Measurements from ENCODE around the gene KANK2. TPM values are rescaled to one million over a fixed set of nuclear protein-coding genes. Genes with fewer than 3 reads are reported as not detected.

The KANK2 gene
- total and polyA plus RNA-seq, 2 of the 13 experiments (the other 11 are each of a cell fraction or from before 2014, with no cell fraction given), result 5.7 to 12.9 TPM

DNA sequence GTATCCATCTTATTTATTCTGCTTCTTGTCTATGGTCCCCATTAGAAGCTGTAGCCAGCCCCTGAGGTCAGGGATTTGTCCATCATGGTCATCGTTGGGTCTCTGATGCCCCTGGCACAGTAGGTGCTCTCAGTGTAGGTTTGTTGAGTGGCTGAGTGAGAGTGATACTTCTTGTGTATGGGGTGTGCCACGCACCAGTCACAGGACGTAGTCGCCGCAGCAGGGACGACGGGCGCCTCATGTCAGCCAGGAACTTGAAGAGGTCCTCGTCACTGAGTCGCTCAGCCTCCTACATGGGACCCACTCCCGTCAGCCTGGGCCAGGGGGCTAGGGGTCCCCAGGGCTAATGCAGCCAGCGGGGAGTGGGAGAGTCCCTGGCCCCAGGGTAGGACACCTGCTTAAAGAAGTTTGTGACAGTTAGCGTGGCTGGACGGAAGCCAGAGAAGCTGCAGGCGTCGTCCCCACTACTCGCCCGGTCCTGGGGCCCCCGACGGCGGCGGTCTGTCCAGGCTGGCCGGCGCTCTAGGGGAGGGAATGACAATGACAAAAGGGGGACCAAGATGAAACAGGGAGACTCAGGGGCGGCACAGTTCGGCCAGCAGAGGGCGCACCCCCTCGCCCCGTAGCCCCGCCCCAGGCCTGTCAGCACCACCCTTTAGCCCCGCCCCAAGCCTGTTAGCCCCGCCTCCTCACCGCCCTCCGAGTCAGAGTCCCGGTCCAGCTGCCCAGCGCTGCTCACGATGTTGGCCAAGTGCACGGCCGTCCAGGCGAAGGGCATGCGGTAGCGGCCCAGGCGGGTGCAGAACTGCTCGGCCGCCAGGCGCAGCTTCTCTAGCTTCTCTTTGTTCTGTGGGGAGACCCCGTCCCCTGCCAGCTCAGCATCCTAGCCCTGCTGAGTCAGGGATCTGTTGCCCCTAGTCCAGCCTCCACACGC lies 45.8 kb upstream of the KANK2 start (continued):
- TF ChIP-seq, protein P1, sequence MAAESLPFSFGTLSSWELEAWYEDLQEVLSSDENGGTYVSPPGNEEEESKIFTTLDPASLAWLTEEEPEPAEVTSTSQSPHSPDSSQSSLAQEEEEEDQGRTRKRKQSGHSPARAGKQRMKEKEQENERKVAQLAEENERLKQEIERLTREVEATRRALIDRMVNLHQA (CRISPR knock-in tag; IDR thresholded peaks at IDR 0.05), result no peak
- TF ChIP-seq ZNF160 (CRISPR knock-in tag; IDR thresholded peaks at IDR 0.05) (0 out of 2 replicates have a peak, but pooled peaks have one; percentile 12), ZNF615 (CRISPR knock-in tag; IDR thresholded peaks at IDR 0.05; ENCODE audit: borderline replicate concordance) (no peak), NFKB2 (CRISPR knock-in tag; IDR thresholded peaks at IDR 0.05; ENCODE audit: borderline replicate concordance) (no peak; the same call in 1 of the 2 replicates), MAZ (IDR thresholded peaks at IDR 0.05; ENCODE audit: borderline replicate concordance, low read depth, low read length) (peak; percentile 52; the same call in 1 of the 2 replicates), MAZ (CRISPR knock-in tag; IDR thresholded peaks at IDR 0.05; ENCODE audit: low read depth) (no peak; the same call in 1 of the 2 replicates), GTF3A (CRISPR knock-in tag; conservative IDR thresholded peaks at IDR 0.05) (no peak), ZNF446 (CRISPR knock-in tag; IDR thresholded peaks at IDR 0.05) (no peak), SP4 (CRISPR knock-in tag; IDR thresholded peaks at IDR 0.05) (peak; percentile 77), BCL6 (CRISPR knock-in tag; IDR thresholded peaks at IDR 0.05) (no peak), ZNF75D (CRISPR knock-in tag; IDR thresholded peaks at IDR 0.05; ENCODE audit: borderline replicate concordance) (no peak), ZNF557 (CRISPR knock-in tag; IDR thresholded peaks at IDR 0.05) (no peak), HOXD1 (CRISPR knock-in tag; IDR thresholded peaks at IDR 0.05) (0 out of 2 replicates have a peak, but pooled peaks have one; percentile 27), FOXA3 (CRISPR knock-in tag; IDR thresholded peaks at IDR 0.05) (no peak; the same call in 1 of the 2 replicates), ZNF766 (CRISPR knock-in tag; IDR thresholded peaks at IDR 0.05; ENCODE audit: borderline replicate concordance) (no peak), ZNF724P (CRISPR knock-in tag; IDR thresholded peaks at IDR 0.05; ENCODE audit: borderline replicate concordance) (peak; percentile 29; the same call in 1 of the 2 replicates), NFE2L2 (IDR thresholded peaks at IDR 0.05; ENCODE audit: low read length) (no peak), FOSL2 (CRISPR knock-in tag; IDR thresholded peaks at IDR 0.05) (peak; percentile 21; the same call in 1 of the 2 replicates), IRF2 (CRISPR knock-in tag; IDR thresholded peaks at IDR 0.05) (0 out of 2 replicates have a peak, but pooled peaks have one; percentile 9), ZFP82 (CRISPR knock-in tag; IDR thresholded peaks at IDR 0.05; ENCODE audit: borderline replicate concordance) (no peak)
- TF ChIP-seq, protein P2, sequence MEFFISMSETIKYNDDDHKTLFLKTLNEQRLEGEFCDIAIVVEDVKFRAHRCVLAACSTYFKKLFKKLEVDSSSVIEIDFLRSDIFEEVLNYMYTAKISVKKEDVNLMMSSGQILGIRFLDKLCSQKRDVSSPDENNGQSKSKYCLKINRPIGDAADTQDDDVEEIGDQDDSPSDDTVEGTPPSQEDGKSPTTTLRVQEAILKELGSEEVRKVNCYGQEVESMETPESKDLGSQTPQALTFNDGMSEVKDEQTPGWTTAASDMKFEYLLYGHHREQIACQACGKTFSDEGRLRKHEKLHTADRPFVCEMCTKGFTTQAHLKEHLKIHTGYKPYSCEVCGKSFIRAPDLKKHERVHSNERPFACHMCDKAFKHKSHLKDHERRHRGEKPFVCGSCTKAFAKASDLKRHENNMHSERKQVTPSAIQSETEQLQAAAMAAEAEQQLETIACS (CRISPR knock-in tag; IDR thresholded peaks at IDR 0.05), result no peak
- TF ChIP-seq, protein P3, sequence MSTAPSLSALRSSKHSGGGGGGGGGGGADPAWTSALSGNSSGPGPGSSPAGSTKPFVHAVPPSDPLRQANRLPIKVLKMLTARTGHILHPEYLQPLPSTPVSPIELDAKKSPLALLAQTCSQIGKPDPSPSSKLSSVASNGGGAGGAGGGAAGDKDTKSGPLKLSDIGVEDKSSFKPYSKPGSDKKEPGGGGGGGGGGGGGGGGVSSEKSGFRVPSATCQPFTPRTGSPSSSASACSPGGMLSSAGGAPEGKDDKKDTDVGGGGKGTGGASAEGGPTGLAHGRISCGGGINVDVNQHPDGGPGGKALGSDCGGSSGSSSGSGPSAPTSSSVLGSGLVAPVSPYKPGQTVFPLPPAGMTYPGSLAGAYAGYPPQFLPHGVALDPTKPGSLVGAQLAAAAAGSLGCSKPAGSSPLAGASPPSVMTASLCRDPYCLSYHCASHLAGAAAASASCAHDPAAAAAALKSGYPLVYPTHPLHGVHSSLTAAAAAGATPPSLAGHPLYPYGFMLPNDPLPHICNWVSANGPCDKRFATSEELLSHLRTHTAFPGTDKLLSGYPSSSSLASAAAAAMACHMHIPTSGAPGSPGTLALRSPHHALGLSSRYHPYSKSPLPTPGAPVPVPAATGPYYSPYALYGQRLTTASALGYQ (CRISPR knock-in tag; IDR thresholded peaks at IDR 0.05), result no peak
- TF ChIP-seq, protein P4, sequence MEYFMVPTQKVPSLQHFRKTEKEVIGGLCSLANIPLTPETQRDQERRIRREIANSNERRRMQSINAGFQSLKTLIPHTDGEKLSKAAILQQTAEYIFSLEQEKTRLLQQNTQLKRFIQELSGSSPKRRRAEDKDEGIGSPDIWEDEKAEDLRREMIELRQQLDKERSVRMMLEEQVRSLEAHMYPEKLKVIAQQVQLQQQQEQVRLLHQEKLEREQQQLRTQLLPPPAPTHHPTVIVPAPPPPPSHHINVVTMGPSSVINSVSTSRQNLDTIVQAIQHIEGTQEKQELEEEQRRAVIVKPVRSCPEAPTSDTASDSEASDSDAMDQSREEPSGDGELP (IDR thresholded peaks at IDR 0.05; ENCODE audit: borderline replicate concordance, low read depth), result peak; percentile 23; the same call in 1 of the 2 replicates
- TF ChIP-seq, protein P5, sequence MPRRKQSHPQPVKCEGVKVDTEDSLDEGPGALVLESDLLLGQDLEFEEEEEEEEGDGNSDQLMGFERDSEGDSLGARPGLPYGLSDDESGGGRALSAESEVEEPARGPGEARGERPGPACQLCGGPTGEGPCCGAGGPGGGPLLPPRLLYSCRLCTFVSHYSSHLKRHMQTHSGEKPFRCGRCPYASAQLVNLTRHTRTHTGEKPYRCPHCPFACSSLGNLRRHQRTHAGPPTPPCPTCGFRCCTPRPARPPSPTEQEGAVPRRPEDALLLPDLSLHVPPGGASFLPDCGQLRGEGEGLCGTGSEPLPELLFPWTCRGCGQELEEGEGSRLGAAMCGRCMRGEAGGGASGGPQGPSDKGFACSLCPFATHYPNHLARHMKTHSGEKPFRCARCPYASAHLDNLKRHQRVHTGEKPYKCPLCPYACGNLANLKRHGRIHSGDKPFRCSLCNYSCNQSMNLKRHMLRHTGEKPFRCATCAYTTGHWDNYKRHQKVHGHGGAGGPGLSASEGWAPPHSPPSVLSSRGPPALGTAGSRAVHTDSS (CRISPR knock-in tag; conservative IDR thresholded peaks at IDR 0.05), result no peak

Data from HepG2 (cell line).